ENCODE results near the gene DECR2.
"Not testable (repeated sequence)": the region's sequence is repeated elsewhere in the genome, so short reads cannot be mapped to it uniquely, and the experiment has no call there.

The DECR2 gene

DNA sequence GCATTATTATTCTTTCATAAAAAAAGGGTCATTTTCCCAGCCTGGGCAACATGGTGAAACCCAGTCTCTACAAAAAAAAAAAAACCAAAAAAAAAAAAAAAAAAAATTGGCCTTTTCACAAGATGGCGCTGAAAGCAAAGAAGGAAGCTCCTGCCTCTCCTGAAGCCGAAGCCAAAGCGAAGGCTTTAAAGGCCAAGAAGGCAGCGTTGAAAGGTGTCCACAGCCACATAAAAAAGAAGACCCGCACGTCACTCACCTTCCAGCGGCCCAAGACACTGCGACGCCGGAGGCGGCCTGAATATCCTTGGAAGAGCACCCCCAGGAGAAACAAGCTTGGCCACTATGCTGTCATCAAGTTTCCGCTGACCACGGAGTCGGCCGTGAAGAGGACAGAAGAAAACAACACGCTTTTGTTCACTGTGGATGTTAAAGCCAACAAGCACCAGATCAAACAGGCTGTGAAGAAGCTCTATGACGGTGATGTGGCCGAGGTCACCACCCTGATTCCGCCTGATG lies 15.0 kb upstream of the DECR2 start:
- H3K27me3 ChIP-seq (replicated peaks) = no peaks in the 10 kb centered on the region
- TF ChIP-seq, protein P1, sequence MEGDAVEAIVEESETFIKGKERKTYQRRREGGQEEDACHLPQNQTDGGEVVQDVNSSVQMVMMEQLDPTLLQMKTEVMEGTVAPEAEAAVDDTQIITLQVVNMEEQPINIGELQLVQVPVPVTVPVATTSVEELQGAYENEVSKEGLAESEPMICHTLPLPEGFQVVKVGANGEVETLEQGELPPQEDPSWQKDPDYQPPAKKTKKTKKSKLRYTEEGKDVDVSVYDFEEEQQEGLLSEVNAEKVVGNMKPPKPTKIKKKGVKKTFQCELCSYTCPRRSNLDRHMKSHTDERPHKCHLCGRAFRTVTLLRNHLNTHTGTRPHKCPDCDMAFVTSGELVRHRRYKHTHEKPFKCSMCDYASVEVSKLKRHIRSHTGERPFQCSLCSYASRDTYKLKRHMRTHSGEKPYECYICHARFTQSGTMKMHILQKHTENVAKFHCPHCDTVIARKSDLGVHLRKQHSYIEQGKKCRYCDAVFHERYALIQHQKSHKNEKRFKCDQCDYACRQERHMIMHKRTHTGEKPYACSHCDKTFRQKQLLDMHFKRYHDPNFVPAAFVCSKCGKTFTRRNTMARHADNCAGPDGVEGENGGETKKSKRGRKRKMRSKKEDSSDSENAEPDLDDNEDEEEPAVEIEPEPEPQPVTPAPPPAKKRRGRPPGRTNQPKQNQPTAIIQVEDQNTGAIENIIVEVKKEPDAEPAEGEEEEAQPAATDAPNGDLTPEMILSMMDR (IDR thresholded peaks at IDR 0.05; ENCODE audit: low read depth, low read length, missing control alignments) = no peak
- no peak for DNase-seq
- in situ Hi-C loops (cut with HindIII; ENCODE audit: low pct_ligation_motif_present, low sequenced_read_pairs) = no loop called here
- H3K4me3 ChIP-seq (ENCODE audit: low read depth, low read length) = peak overlapping the region; percentile 22
- H3K27ac ChIP-seq = no peak overlapping the region
- no peaks in the 10 kb centered on the region for H3K36me3 ChIP-seq (replicated peaks)

DNA sequence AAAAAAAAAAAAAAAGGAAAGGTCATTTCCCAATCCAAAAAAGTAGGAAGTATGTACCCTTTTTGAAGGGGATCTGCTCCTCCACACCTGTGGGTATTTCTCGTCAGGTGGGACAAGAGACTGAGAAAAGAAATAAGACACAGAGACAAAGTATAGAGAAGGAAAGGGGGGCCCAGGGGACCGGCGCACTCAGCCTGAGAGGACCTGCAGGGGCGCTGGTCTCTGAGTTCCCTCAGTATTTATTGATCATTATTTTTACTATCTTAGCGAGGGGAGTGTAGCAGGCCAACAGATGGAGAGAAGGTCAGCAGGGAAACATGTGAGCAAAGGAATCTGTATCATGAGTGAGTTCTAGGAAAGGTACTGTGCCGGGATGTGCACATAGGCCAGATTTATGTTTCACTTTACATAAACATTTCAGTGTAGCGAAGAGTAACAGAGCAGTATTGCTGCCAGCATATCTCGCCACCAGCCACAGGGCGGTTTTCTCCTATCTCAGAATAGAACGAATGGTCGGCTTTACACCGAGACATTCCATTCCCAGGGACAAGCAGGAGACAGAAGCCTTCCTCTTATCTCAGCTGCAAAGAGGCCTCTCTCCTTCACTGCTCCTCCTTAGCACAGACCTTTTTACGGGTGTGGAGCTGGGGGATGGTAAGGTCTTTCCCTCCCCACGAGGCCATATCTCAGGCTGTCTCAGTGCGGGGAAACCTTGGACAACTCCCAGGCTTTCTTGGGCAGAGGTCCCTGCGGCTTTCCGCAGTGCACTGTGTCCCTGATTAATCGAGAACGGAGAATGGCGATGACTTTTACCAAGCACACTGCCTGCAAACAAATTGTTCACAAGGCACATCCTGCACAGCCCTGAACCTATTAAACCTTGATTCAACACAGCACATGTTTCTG lies 13.7 kb upstream of the DECR2 start:
- H3K4me3 ChIP-seq (ENCODE audit: low read depth, low read length); H3K36me3 ChIP-seq (replicated peaks); H3K27ac ChIP-seq; in situ Hi-C loops (cut with HindIII; ENCODE audit: low pct_ligation_motif_present, low sequenced_read_pairs); H3K27me3 ChIP-seq (replicated peaks): not testable (repeated sequence)
- peak; percentile 37 for DNase-seq

DNA sequence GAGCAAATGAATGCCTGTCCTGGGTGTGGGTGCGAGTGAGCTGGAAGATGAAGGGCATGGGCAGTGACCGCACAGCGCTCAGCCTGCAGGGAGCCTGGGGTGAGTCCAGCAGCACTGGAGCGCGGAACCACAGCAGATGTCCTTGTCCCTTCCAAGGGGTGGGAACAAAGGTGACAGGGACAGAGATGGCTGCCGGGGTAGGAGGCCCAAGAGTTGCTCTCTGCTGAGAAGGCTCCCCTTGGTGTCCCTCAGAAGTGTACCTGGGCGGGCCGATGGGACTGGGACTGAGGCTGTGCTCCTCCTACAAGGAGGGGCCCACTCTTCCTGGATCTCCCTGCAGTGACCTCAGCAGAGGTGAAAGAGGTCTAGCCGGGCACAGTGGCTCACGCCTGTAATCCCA lies 12.3 kb upstream of the DECR2 start:
- in situ Hi-C loops (cut with HindIII; ENCODE audit: low pct_ligation_motif_present, low sequenced_read_pairs) = no loop called here
- no peaks in the 10 kb centered on the region for H3K36me3 ChIP-seq (replicated peaks)
- H3K27ac ChIP-seq = no peak overlapping the region
- H3K4me3 ChIP-seq (ENCODE audit: low read depth, low read length) = no peak overlapping the region
- DNase-seq = no peak
- H3K27me3 ChIP-seq (replicated peaks) = no peaks in the 10 kb centered on the region
- TF ChIP-seq, protein P1 (IDR thresholded peaks at IDR 0.05; ENCODE audit: low read depth, low read length, missing control alignments) = no peak

DNA sequence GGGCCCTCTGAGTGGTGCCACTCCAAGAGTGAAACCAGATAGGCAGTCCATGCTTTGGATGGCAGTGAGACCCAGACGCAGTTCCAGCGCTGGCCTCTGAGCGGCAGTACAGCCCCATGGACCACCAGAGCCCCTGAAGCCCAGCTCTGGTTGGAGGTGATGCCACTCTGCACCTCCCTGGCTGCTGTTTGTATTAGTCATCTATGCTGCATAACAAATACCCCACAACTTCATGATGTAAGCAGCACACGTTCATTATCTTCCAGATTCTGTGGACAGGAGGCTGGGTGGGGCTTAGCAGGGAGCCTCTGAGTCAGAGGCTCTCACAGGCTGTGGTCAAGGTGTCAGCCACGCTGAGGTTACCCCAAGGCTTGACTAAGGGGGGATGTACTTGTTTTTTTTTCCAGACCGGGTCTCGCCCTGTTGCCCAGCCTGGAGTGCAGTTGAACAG lies 9.8 kb upstream of the DECR2 start:
- DNase-seq = peak; percentile 73
- TF ChIP-seq, protein P1 (IDR thresholded peaks at IDR 0.05; ENCODE audit: low read depth, low read length, missing control alignments) = peak; percentile 98
- H3K27me3 ChIP-seq (replicated peaks) = no peaks in the 10 kb centered on the region
- no peaks in the 10 kb centered on the region for H3K36me3 ChIP-seq (replicated peaks)
- no peak overlapping the region for H3K27ac ChIP-seq
- in situ Hi-C loops (cut with HindIII; ENCODE audit: low pct_ligation_motif_present, low sequenced_read_pairs) = no loop called here
- H3K4me3 ChIP-seq (ENCODE audit: low read depth, low read length) = no peak overlapping the region

DNA sequence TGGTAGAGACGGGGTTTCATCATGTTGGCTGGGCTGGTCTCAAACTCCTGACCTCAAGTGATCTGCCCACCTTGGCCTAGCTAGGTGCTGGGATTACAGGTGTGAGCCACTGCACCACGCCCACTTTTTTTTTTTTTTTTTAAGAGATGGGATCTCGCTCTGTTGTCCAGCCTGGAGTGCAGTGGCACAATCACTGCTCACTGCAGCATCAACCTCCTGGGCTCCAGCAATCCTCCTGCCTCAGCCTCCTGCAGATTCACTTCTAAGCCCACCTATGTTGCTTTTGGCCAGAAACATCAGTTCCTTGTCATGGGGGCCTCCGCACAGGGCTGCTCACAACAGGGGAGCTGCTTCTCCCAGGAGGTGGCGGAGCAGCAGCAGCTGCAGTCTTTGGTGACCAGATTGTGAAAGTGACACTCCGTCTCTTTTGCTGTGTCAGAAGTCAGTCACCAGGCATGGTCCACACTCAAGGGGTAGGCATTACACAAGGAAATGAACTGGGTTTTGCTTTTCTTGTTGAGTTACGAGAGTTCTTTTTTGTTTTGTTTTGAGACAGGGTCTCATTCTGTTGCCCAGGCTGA lies 9.1 kb upstream of the DECR2 start:
- no peak for DNase-seq
- TF ChIP-seq, protein P1 (IDR thresholded peaks at IDR 0.05; ENCODE audit: low read depth, low read length, missing control alignments) = peak; percentile 12
- Histone ChIP-seq H3K27ac (no peak overlapping the region), H3K36me3 (replicated peaks) (no peaks in the 10 kb centered on the region), H3K4me3 (ENCODE audit: low read depth, low read length) (no peak overlapping the region), H3K27me3 (replicated peaks) (no peaks in the 10 kb centered on the region)
- in situ Hi-C loops (cut with HindIII; ENCODE audit: low pct_ligation_motif_present, low sequenced_read_pairs) = no loop called here

DNA sequence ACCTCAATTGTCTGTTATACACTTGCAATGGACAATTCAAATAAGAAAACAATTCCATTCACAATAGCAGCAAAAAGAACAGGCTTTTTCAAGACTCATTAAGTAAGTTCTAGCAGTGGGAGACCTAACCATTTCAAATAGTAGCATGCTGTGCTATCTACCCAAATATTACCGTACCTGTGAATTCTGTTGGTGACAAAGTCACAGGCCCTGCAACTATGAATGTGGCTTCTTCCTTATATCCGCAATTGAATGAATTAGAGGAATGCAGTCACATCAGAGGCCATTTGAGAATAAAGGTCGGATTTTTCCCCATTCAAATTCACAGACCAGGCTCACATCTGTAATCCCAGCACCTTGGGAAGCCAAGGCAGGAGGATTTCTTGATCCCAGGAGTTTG lies 5.5 kb upstream of the DECR2 start:
- H3K27ac ChIP-seq = no peak overlapping the region
- H3K36me3 ChIP-seq (replicated peaks) = peaks cover 12% of the 10 kb centered on the region
- peak overlapping the region; percentile 54 for H3K4me3 ChIP-seq (ENCODE audit: low read depth, low read length)
- in situ Hi-C loops (cut with HindIII; ENCODE audit: low pct_ligation_motif_present, low sequenced_read_pairs) = no loop called here
- TF ChIP-seq, protein P1 (IDR thresholded peaks at IDR 0.05; ENCODE audit: low read depth, low read length, missing control alignments) = no peak
- no peak for DNase-seq
- no peaks in the 10 kb centered on the region for H3K27me3 ChIP-seq (replicated peaks)

All from brain microvascular endothelial cell (primary cell).